RWPE2 (cell line): ENCODE results near the gene NEK1.

ENCODE experiments used
- ATAC-seq: fragments of 200-7000 bp; cut with Tn5 transposase; 3 replicates; pipeline ENCODE4 v1.9.1; 2021; ENCODE audit warnings: low read depth
- DNase-seq: peaks from one replicate; pipeline ENCODE4 v3.0.0-alpha.2; 2020; ENCODE audit warnings: low spot score
- H3K27ac ChIP-seq: fragments of 450-650 bp; 2 replicates; pipeline ENCODE4 v1.5.1; 2017; ENCODE audit warnings: mild to moderate bottlenecking; ENCODE audit not compliant: poor library complexity, severe bottlenecking
- H3K27me3 ChIP-seq: fragments of 250-450 bp; sonication (Bioruptor Pico); 2 replicates; pipeline ENCODE4 v1.5.1; 2021; ENCODE audit warnings: mild to moderate bottlenecking, moderate library complexity; ENCODE audit not compliant: insufficient read depth, poor library complexity, severe bottlenecking
- H3K36me3 ChIP-seq: fragments of 250-450 bp; sonication (Bioruptor Pico); 2 replicates; pipeline ENCODE4 v1.5.1; 2020; ENCODE audit warnings: low read depth, mild to moderate bottlenecking, moderate library complexity
- H3K4me1 ChIP-seq: fragments of 250-450 bp; sonication (Bioruptor Pico); 2 replicates; pipeline ENCODE4 v1.5.1; 2021; ENCODE audit warnings: mild to moderate bottlenecking, moderate library complexity; ENCODE audit not compliant: insufficient read depth, poor library complexity, severe bottlenecking
- H3K4me3 ChIP-seq: fragments of 250-450 bp; sonication (Bioruptor Pico); 2 replicates; pipeline ENCODE4 v1.5.1; 2021; ENCODE audit warnings: mild to moderate bottlenecking, moderate library complexity; ENCODE audit not compliant: severe bottlenecking
- H3K9me3 ChIP-seq: fragments of 250-450 bp; sonication (Bioruptor Pico); 2 replicates; pipeline ENCODE4 v1.5.1; 2021; ENCODE audit warnings: mild to moderate bottlenecking, moderate library complexity; ENCODE audit not compliant: severe bottlenecking
- TF ChIP-seq, protein P1 (sequence below): fragments of 450-650 bp; IDR thresholded peaks from one replicate; pipeline ENCODE4 v1.5.1; 2017; ENCODE audit warnings: mild to moderate bottlenecking, moderate library complexity; ENCODE audit not compliant: poor library complexity, severe bottlenecking

Gene NEK1

DNA sequence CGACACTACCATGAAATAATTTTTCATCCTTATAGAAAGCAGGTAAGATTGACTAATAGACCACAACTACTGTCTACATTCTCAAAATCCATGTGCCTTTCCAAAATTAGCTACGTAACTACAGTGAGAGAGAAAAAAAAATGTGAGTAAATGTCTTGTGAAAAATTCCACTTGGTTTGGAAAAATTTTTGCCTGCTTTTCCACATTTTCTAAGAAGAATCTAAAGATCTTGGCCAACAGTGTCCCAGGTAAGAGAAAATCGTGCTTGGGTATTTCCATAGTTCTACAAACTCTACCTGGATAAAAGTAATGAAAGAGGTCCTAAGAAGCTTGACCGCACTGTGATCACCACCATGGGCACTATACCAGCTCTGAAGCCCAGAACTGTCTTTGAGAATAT is 6.6 kb upstream of the NEK1 start:
- H3K4me1 ChIP-seq, result peaks cover 21% of the 10 kb centered on the region
- H3K9me3 ChIP-seq, result no peaks in the 10 kb centered on the region
- TF ChIP-seq, protein P1, sequence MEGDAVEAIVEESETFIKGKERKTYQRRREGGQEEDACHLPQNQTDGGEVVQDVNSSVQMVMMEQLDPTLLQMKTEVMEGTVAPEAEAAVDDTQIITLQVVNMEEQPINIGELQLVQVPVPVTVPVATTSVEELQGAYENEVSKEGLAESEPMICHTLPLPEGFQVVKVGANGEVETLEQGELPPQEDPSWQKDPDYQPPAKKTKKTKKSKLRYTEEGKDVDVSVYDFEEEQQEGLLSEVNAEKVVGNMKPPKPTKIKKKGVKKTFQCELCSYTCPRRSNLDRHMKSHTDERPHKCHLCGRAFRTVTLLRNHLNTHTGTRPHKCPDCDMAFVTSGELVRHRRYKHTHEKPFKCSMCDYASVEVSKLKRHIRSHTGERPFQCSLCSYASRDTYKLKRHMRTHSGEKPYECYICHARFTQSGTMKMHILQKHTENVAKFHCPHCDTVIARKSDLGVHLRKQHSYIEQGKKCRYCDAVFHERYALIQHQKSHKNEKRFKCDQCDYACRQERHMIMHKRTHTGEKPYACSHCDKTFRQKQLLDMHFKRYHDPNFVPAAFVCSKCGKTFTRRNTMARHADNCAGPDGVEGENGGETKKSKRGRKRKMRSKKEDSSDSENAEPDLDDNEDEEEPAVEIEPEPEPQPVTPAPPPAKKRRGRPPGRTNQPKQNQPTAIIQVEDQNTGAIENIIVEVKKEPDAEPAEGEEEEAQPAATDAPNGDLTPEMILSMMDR, result no peak
- H3K27ac ChIP-seq, result peak overlapping the region; percentile 66
- DNase-seq, result no peak
- no peaks in the 10 kb centered on the region for H3K27me3 ChIP-seq
- peak overlapping the region; percentile 62 for H3K4me3 ChIP-seq
- no peak for ATAC-seq
- no peaks in the 10 kb centered on the region for H3K36me3 ChIP-seq

DNA sequence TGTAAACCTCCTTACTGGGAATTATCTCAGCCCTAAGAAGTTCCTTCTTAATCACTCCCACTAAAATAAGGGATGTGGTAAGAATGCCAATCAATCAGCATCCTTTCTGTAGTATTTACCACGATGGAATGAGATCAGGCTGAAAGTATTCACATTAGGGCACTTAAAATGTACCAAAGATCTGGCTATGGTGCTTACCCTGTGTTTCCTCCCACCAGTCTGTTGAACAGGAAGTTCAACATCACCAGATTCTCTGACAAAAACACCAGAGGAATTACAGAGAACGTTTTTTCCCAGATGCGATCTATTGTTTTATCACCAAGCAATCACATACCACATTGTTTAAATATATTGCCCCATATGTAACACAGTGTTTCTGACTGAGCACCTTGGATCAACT is 5.9 kb upstream of the NEK1 start:
- Histone ChIP-seq H3K4me3 (no peak overlapping the region), H3K36me3 (no peaks in the 10 kb centered on the region), H3K4me1 (peaks cover 24% of the 10 kb centered on the region), H3K27me3 (no peaks in the 10 kb centered on the region), H3K9me3 (no peaks in the 10 kb centered on the region), H3K27ac (peak overlapping the region; percentile 66)
- DNase-seq (no peak), ATAC-seq (no peak)
- TF ChIP-seq, protein P1, result no peak

DNA sequence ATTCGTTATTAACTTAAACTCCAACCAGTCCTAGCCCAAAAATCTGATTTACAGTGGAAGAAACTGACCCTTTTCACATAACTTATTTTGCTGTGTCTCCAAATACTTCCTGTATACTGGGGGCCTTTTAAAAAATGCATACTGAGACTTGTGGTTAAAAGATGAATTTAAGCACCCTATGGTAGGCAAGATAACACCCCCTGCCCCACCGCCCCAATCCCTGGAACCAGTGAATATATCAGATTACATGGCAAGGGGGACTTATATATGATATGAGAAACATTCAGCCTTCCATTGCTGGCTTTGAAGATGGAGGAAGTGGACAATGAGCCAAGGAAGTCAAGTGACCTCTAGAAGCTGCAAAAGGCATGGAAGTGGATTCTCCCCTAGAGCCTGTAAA is 4.9 kb upstream of the NEK1 start:
- no peaks in the 10 kb centered on the region for H3K27me3 ChIP-seq
- TF ChIP-seq, protein P1, result no peak
- DNase-seq, result no peak
- H3K9me3 ChIP-seq, result no peaks in the 10 kb centered on the region
- H3K4me1 ChIP-seq, result peaks cover 17% of the 10 kb centered on the region
- H3K4me3 ChIP-seq, result no peak overlapping the region
- no peak for ATAC-seq
- H3K36me3 ChIP-seq, result no peaks in the 10 kb centered on the region
- no peak overlapping the region for H3K27ac ChIP-seq

DNA sequence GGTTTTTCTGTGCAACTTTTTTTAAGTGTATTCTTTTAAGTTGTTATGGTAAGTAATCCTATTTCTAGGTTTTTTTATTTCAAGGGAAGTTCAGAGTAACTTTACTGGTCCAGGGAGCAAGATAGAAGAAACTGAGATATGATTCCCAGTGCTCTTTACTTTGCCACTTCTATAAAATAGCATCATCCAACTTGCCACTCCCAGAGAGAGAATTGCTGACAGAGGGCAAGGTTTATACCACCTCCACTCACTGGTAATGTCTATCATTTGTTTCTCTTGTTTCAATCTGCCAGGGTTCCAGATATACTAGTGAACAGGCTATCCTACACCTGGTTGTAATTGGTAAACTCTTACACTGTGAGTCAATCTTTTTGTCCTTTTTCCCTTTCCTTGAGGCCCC is 4.5 kb upstream of the NEK1 start:
- Histone ChIP-seq H3K27me3 (no peaks in the 10 kb centered on the region), H3K27ac (no peak overlapping the region)
- TF ChIP-seq, protein P1, result no peak

DNA sequence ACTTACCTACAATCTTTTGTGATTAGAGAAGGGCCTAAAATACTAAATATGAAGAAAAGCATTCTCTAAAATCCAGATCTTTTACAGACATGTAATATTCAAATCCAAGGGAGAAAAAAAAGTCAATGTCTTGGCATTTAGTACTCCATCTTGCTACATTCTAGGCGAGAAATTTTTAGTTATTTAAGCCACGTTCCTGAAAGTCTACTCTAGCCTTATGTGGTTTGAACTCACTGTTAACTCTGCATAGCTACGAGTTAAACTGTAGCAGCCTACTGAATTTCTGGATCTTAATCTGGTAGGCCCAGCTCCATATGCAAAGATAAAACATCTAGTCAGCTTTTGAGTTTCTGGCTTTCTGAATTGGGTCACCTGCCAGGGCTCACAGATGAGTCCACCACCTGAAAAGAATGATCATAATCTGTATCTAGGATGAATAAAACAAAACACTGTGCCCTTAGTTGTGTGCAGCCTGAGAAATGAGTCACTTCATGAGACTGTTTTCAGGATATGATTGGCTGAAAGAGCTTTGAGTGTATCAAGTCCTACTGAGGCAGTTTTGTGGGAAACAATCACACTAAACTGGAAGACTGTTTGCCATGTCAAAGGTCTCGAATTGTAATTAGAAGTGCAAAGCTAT is 3.2 kb upstream of the NEK1 start:
- Histone ChIP-seq H3K4me1 (peaks cover 20% of the 10 kb centered on the region), H3K27me3 (no peaks in the 10 kb centered on the region), H3K9me3 (no peaks in the 10 kb centered on the region), H3K36me3 (0 out of 2 replicates have a peak, but pooled peaks cover 3% of the 10 kb centered on the region), H3K27ac (no peak overlapping the region), H3K4me3 (no peak overlapping the region)
- ATAC-seq, result no peak
- no peak for DNase-seq
- TF ChIP-seq, protein P1, result no peak

More for the DNA sequence above, 4.5 kb upstream of the NEK1 start:
- Histone ChIP-seq H3K4me3 (no peak overlapping the region), H3K36me3 (no peaks in the 10 kb centered on the region), H3K4me1 (peaks cover 12% of the 10 kb centered on the region), H3K9me3 (no peaks in the 10 kb centered on the region)
- ATAC-seq (no peak), DNase-seq (no peak)
